ENCODE measurements around the gene MEX3A. TPM values are rescaled to one million over a fixed set of nuclear protein-coding genes. Genes with fewer than 3 reads are reported as not detected.

Gene MEX3A
- total and polyA plus RNA-seq, 9 donors, result 3.5 to 12.4 (median 9.1) TPM

DNA sequence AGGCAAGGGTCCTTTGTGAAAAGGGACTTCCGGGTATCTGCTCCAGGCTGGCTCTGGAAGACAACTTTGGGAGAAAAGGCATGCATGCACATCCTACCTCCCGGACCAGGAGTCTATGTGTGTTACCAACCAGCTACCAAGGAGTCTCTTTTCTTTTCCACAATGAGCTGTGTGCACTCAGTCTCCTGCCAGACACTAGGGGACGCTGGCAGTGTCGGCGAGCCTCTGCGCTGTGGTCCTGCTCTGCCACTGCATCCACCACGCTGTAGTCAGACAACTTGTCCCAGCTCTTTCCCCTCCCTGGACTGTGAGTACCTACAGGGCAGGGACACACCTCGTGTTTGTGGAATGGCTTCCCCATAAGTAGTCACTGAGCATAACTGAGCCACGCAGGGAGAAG is 56.4 kb downstream of the MEX3A start:
- no peaks in the 10 kb centered on the region for H3K27me3 ChIP-seq
- H3K27ac ChIP-seq, result no peak overlapping the region
- TF ChIP-seq POLR2A (IDR thresholded peaks at IDR 0.05), result no peak
- TF ChIP-seq, protein P1, sequence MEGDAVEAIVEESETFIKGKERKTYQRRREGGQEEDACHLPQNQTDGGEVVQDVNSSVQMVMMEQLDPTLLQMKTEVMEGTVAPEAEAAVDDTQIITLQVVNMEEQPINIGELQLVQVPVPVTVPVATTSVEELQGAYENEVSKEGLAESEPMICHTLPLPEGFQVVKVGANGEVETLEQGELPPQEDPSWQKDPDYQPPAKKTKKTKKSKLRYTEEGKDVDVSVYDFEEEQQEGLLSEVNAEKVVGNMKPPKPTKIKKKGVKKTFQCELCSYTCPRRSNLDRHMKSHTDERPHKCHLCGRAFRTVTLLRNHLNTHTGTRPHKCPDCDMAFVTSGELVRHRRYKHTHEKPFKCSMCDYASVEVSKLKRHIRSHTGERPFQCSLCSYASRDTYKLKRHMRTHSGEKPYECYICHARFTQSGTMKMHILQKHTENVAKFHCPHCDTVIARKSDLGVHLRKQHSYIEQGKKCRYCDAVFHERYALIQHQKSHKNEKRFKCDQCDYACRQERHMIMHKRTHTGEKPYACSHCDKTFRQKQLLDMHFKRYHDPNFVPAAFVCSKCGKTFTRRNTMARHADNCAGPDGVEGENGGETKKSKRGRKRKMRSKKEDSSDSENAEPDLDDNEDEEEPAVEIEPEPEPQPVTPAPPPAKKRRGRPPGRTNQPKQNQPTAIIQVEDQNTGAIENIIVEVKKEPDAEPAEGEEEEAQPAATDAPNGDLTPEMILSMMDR (IDR thresholded peaks at IDR 0.05), result no peak
- TF ChIP-seq EP300 (IDR thresholded peaks at IDR 0.05), result no peak
- DNase-seq, result no peak
- H3K4me1 ChIP-seq (ENCODE audit: insufficient read depth), result no peaks in the 10 kb centered on the region
- intact Hi-C loops (cut with DNase I), result no loop called here
- H3K4me3 ChIP-seq, result no peak overlapping the region
- 10 to 17% (median 13%) methylated on average over 9 of the region's 9 CpGs for WGBS, 3 donors
- H3K9me3 ChIP-seq, result no peaks in the 10 kb centered on the region
- H3K36me3 ChIP-seq, result no peaks in the 10 kb centered on the region

DNA sequence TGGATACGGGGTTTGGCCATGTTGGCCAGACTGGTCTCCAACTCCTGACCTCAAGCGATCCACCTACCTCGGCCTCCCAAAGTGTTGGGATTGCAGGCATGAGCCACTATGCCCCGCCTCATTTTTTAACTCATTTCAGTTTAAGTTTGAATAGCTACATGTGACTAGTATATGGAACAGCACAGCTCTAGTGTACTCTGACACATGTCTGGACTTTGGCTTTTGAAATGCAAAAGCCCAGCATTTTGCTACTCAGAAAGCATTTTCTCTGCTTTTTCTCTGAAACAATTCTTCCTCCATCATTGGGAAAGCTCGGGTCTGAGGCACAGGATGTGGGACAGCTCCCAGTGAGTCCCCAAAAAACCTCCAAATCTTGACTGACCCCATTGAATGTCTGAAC is 57.5 kb downstream of the MEX3A start:
- Histone ChIP-seq H3K27me3 (no peaks in the 10 kb centered on the region), H3K36me3 (no peaks in the 10 kb centered on the region), H3K4me1 (ENCODE audit: insufficient read depth) (peaks cover 1% of the 10 kb centered on the region), H3K27ac (no peak overlapping the region), H3K4me3 (no peak overlapping the region), H3K9me3 (no peaks in the 10 kb centered on the region)
- intact Hi-C loops (cut with DNase I), result no loop called here
- whole genome bisulfite sequencing, 3 donors, result 79 to 87% (median 81%) methylated on average over 5 of the region's 5 CpGs
- no peak for TF ChIP-seq EP300 (IDR thresholded peaks at IDR 0.05)
- TF ChIP-seq, protein P1 (IDR thresholded peaks at IDR 0.05), result no peak
- TF ChIP-seq POLR2A (IDR thresholded peaks at IDR 0.05), result no peak
- no peak for DNase-seq

Other genes with a start within 250 kb of the MEX3A start
- gene GON4L, start 225.3 kb downstream of the MEX3A start, total RNA-seq, result 10 to 100 TPM; 20.6 to 57.5 (median 42.5) TPM
- gene GON4L, start 225.3 kb downstream of the MEX3A start, polyA plus RNA-seq, result 10 to 100 TPM; 16.0 to 29.4 TPM
- 10 to 100 TPM; 10.1 to 27.9 (median 19.7) TPM for gene SYT11, start 222.9 kb downstream of the MEX3A start, total RNA-seq
- 10 to 100 TPM; 12.5 to 48.9 TPM for gene SYT11, start 222.9 kb downstream of the MEX3A start, polyA plus RNA-seq
- 10 to 100 TPM; 10.9 to 26.9 (median 23.0) TPM for gene RIT1, start 171.1 kb downstream of the MEX3A start, total RNA-seq
- gene RIT1, start 171.1 kb downstream of the MEX3A start, polyA plus RNA-seq, result 10 to 100 TPM in 1 of 2 donors, 1 to 10 TPM in 1; 8.6 to 20.2 TPM
- 10 to 100 TPM; 38.1 to 61.1 (median 46.4) TPM for gene KHDC4, start 148.1 kb downstream of the MEX3A start, total RNA-seq
- gene KHDC4, start 148.1 kb downstream of the MEX3A start, polyA plus RNA-seq, result 10 to 100 TPM; 35.4 to 47.1 TPM
- not detected for gene RXFP4, start 140.8 kb downstream of the MEX3A start, total RNA-seq
- not detected for gene RXFP4, start 140.8 kb downstream of the MEX3A start, polyA plus RNA-seq
- gene ARHGEF2, start 103.9 kb downstream of the MEX3A start, total RNA-seq, result 100 to 1,000 TPM in 1 of 7 donors, 10 to 100 TPM in 6; 41.0 to 221 (median 63.3) TPM
- gene ARHGEF2, start 103.9 kb downstream of the MEX3A start, polyA plus RNA-seq, result 100 to 1,000 TPM in 1 of 2 donors, 10 to 100 TPM in 1; 36.3 to 108 TPM
- 100 to 1,000 TPM; 261 to 496 (median 272) TPM for gene SSR2, start 61.5 kb downstream of the MEX3A start, total RNA-seq
- gene SSR2, start 61.5 kb downstream of the MEX3A start, polyA plus RNA-seq, result 100 to 1,000 TPM; 465 to 601 TPM
- 10 to 100 TPM; 14.2 to 38.0 (median 26.6) TPM for gene UBQLN4, start 28.7 kb downstream of the MEX3A start, total RNA-seq
- gene UBQLN4, start 28.7 kb downstream of the MEX3A start, polyA plus RNA-seq, result 10 to 100 TPM; 16.3 to 33.9 TPM
- 10 to 100 TPM; 20.1 to 66.1 (median 24.9) TPM for gene LAMTOR2, start 27.7 kb downstream of the MEX3A start, total RNA-seq
- gene LAMTOR2, start 27.7 kb downstream of the MEX3A start, polyA plus RNA-seq, result 10 to 100 TPM; 20.1 to 41.2 TPM
- gene RAB25, start 21.3 kb downstream of the MEX3A start, total RNA-seq, result 10 to 100 TPM in 1 of 7 donors, 1 to 10 TPM in 4, under 1 TPM in 2; 0.45 to 38.6 (median 3.5) TPM
- gene RAB25, start 21.3 kb downstream of the MEX3A start, polyA plus RNA-seq, result under 1 TPM in 1 of 2 donors, not detected in 1; 0.28 TPM
- gene LMNA, start 32.2 kb upstream of the MEX3A start, total RNA-seq, result 100 to 1,000 TPM; 197 to 609 (median 377) TPM
- 100 to 1,000 TPM in 1 of 2 donors, 10 to 100 TPM in 1; 50.1 to 157 TPM for gene LMNA, start 32.2 kb upstream of the MEX3A start, polyA plus RNA-seq
- gene SEMA4A, start 71.1 kb upstream of the MEX3A start, total RNA-seq, result 1 to 10 TPM; 2.7 to 9.0 (median 5.5) TPM
- gene SEMA4A, start 71.1 kb upstream of the MEX3A start, polyA plus RNA-seq, result 1 to 10 TPM; 2.1 to 2.8 TPM
- 10 to 100 TPM in 6 of 7 donors, 1 to 10 TPM in 1; 6.8 to 20.9 (median 16.8) TPM for gene SLC25A44, start 111.6 kb upstream of the MEX3A start, total RNA-seq
- 10 to 100 TPM in 1 of 2 donors, 1 to 10 TPM in 1; 7.3 to 21.0 TPM for gene SLC25A44, start 111.6 kb upstream of the MEX3A start, polyA plus RNA-seq
- gene PMF1, start 130.5 kb upstream of the MEX3A start, total RNA-seq, result 10 to 100 TPM; 36.6 to 84.2 (median 53.0) TPM
- 10 to 100 TPM; 35.0 to 70.6 TPM for gene PMF1, start 130.5 kb upstream of the MEX3A start, polyA plus RNA-seq
- 1 to 10 TPM; 1.4 to 4.6 (median 2.0) TPM for gene BGLAP, start 159.7 kb upstream of the MEX3A start, total RNA-seq
- gene BGLAP, start 159.7 kb upstream of the MEX3A start, polyA plus RNA-seq, result 1 to 10 TPM in 1 of 2 donors, not detected in 1; 1.4 TPM
- 1 to 10 TPM in 4 of 7 donors, under 1 TPM in 3; 0.25 to 1.8 (median 1.3) TPM for gene PAQR6, start 165.6 kb upstream of the MEX3A start, total RNA-seq
- under 1 TPM; 0.67 to 0.72 TPM for gene PAQR6, start 165.6 kb upstream of the MEX3A start, polyA plus RNA-seq
- 10 to 100 TPM; 31.5 to 54.6 (median 44.6) TPM for gene SMG5, start 200.4 kb upstream of the MEX3A start, total RNA-seq
- gene SMG5, start 200.4 kb upstream of the MEX3A start, polyA plus RNA-seq, result 10 to 100 TPM; 30.1 to 31.1 TPM
- gene TMEM79, start 201.9 kb upstream of the MEX3A start, total RNA-seq, result 1 to 10 TPM in 6 of 7 donors, under 1 TPM in 1; 0.80 to 3.3 (median 2.2) TPM
- 1 to 10 TPM; 1.2 to 2.1 TPM for gene TMEM79, start 201.9 kb upstream of the MEX3A start, polyA plus RNA-seq
- 10 to 100 TPM; 20.2 to 47.9 (median 32.3) TPM for gene GLMP, start 213.2 kb upstream of the MEX3A start, total RNA-seq
- gene GLMP, start 213.2 kb upstream of the MEX3A start, polyA plus RNA-seq, result 10 to 100 TPM; 33.0 to 42.0 TPM
- gene VHLL, start 216.8 kb upstream of the MEX3A start, total RNA-seq, result under 1 TPM in 4 of 7 donors, not detected in 3; 0.33 to 0.56 (median 0.40) TPM
- gene VHLL, start 216.8 kb upstream of the MEX3A start, polyA plus RNA-seq, result not detected

Measured in ovary (tissue), 9 donors.